Immature natural killer cell (primary cell): ENCODE measurements around the gene SNX9. TPM values are rescaled to one million over a fixed set of nuclear protein-coding genes. Genes with fewer than 3 reads are reported as not detected.

Source experiments
- DNase-seq, 3 donors: peaks; one replicate each; pipeline ENCODE4 v3.0.0; 2022; ENCODE audit warnings: mixed read lengths in 1 of 3
- H3K27ac Mint-ChIP-seq, 6 donors: one replicate each; pipeline ENCODE4 v1.8.0; 2020; ENCODE audit warnings: mixed read lengths in 6 of 6, mild to moderate bottlenecking in 5 of 6, inconsistent platforms in 4 of 6, moderate library complexity in 3 of 6
- H3K27me3 Mint-ChIP-seq, 3 donors: one replicate each; pipeline ENCODE4 v1.8.0; 2020 to 2021; ENCODE audit warnings: low read depth in 3 of 3, mild to moderate bottlenecking in 3 of 3, mixed read lengths in 3 of 3, moderate library complexity in 3 of 3, inconsistent platforms in 1 of 3
- H3K36me3 Mint-ChIP-seq, 3 donors: one replicate each; pipeline ENCODE4 v1.8.0; 2020; ENCODE audit warnings: mixed read lengths in 3 of 3, inconsistent platforms in 2 of 3, mild to moderate bottlenecking in 2 of 3
- H3K4me1 Mint-ChIP-seq, 2 donors: one replicate each; pipeline ENCODE4 v1.8.0; 2020; ENCODE audit warnings: inconsistent platforms in 2 of 2, mild to moderate bottlenecking in 2 of 2, mixed read lengths in 2 of 2, moderate library complexity in 1 of 2
- H3K4me3 Mint-ChIP-seq, 5 donors: one replicate each; pipeline ENCODE4 v1.8.0; 2020; ENCODE audit warnings: mild to moderate bottlenecking in 5 of 5, mixed read lengths in 5 of 5, inconsistent platforms in 3 of 5, moderate library complexity in 3 of 5
- H3K9me3 Mint-ChIP-seq, 6 donors: one replicate each; pipeline ENCODE4 v1.8.0; 2020; ENCODE audit warnings: mild to moderate bottlenecking in 6 of 6, mixed read lengths in 6 of 6, inconsistent platforms in 4 of 6, moderate library complexity in 3 of 6
- polyA plus RNA-seq, 3 donors: library from polyadenylated mRNA; unstranded; fragments of 300-500 nt; fragmentation: Illumina TruSeq; gene quantifications; one replicate each; pipeline ENCODE4 v1.2.3, GENCODE V29; 2021

SNX9 gene
- polyA plus RNA-seq, 3 donors from 2014 or later, result 3.4 to 6.7 (median 5.5) TPM

GRCh38 chr6:157985378-157986155, 162.5 kb downstream of the SNX9 start:
- peak overlapping the region; percentile 71 to 83 (median 75) for H3K4me3 Mint-ChIP-seq
- H3K27ac Mint-ChIP-seq, result peak overlapping the region in 4 of 6 donors; percentile 6 to 66 (median 49)
- H3K4me1 Mint-ChIP-seq, result peaks cover 58 to 69% of the 10 kb centered on the region in 2 donors
- H3K9me3 Mint-ChIP-seq, result no peaks in the 10 kb centered on the region
- DNase-seq, result no peak
- peaks cover 0 to 5% (median 4%) of the 10 kb centered on the region in 3 donors for H3K27me3 Mint-ChIP-seq
- H3K36me3 Mint-ChIP-seq, result no peaks in the 10 kb centered on the region

- no peaks in the 10 kb centered on the region for H3K9me3 Mint-ChIP-seq
- no peaks in the 10 kb centered on the region for H3K27me3 Mint-ChIP-seq
- no peaks in the 10 kb centered on the region for H3K36me3 Mint-ChIP-seq
- H3K4me3 Mint-ChIP-seq, result no peak overlapping the region
- H3K27ac Mint-ChIP-seq, result peak overlapping the region in 3 of 6 donors; percentile 10 to 60 (median 20)
- no peak for DNase-seq
- peaks cover 48 to 72% of the 10 kb centered on the region in 2 donors for H3K4me1 Mint-ChIP-seq
Measured at GRCh38 chr6:157987788-157988699, 165.0 kb downstream of the SNX9 start.

- Mint-ChIP-seq H3K9me3 (no peaks in the 10 kb centered on the region), H3K4me1 (peaks cover 43 to 71% of the 10 kb centered on the region in 2 donors), H3K36me3 (no peaks in the 10 kb centered on the region), H3K27ac (peak overlapping the region in 3 of 6 donors; percentile 3 to 67 (median 10)), H3K27me3 (no peaks in the 10 kb centered on the region), H3K4me3 (no peak overlapping the region)
- DNase-seq, result no peak
Measured at GRCh38 chr6:157988700-157989063, 165.6 kb downstream of the SNX9 start.

- H3K4me1 Mint-ChIP-seq, result peaks cover 35 to 71% of the 10 kb centered on the region in 2 donors
- DNase-seq, result no peak
Measured at GRCh38 chr6:157989541-157990289, 166.7 kb downstream of the SNX9 start.

GRCh38 chr6:157990321-157991066, 167.4 kb downstream of the SNX9 start:
- Mint-ChIP-seq H3K9me3 (no peaks in the 10 kb centered on the region), H3K4me1 (peaks cover 28 to 71% of the 10 kb centered on the region in 2 donors), H3K27me3 (no peaks in the 10 kb centered on the region), H3K4me3 (peak overlapping the region; percentile 49 to 76 (median 71)), H3K27ac (peak overlapping the region; percentile 22 to 90 (median 72)), H3K36me3 (no peaks in the 10 kb centered on the region)
- DNase-seq, result no peak

More at GRCh38 chr6:157989541-157990289, 166.7 kb downstream of the SNX9 start:
- Mint-ChIP-seq H3K27me3 (no peaks in the 10 kb centered on the region), H3K9me3 (no peaks in the 10 kb centered on the region), H3K4me3 (peak overlapping the region in 2 of 5 donors; percentile 71 to 76), H3K36me3 (no peaks in the 10 kb centered on the region), H3K27ac (peak overlapping the region in 2 of 6 donors; percentile 55 to 60)

- Mint-ChIP-seq H3K4me1 (peaks cover 26 to 71% of the 10 kb centered on the region in 2 donors), H3K36me3 (no peaks in the 10 kb centered on the region), H3K27ac (peak overlapping the region in 2 of 6 donors; percentile 60 to 90), H3K4me3 (peak overlapping the region in 2 of 5 donors; percentile 49 to 74), H3K9me3 (no peaks in the 10 kb centered on the region), H3K27me3 (peaks cover 0 to under 1% (median 0%) of the 10 kb centered on the region in 3 donors)
- no peak for DNase-seq
Measured at GRCh38 chr6:157991067-157991432, 168.0 kb downstream of the SNX9 start.

- H3K27ac Mint-ChIP-seq, result no peak overlapping the region
- DNase-seq, result no peak
- peaks cover 0 to 2% (median 0%) of the 10 kb centered on the region in 3 donors for H3K27me3 Mint-ChIP-seq
- no peaks in the 10 kb centered on the region for H3K36me3 Mint-ChIP-seq
- no peak overlapping the region for H3K4me3 Mint-ChIP-seq
- no peaks in the 10 kb centered on the region for H3K9me3 Mint-ChIP-seq
- peaks cover 31 to 77% of the 10 kb centered on the region in 2 donors for H3K4me1 Mint-ChIP-seq
Measured at GRCh38 chr6:157993076-157993475, 170.0 kb downstream of the SNX9 start.

GRCh38 chr6:157994125-157994795, 171.2 kb downstream of the SNX9 start:
- H3K27ac Mint-ChIP-seq, result no peak overlapping the region
- DNase-seq, result no peak
- no peak overlapping the region for H3K4me3 Mint-ChIP-seq
- no peaks in the 10 kb centered on the region for H3K9me3 Mint-ChIP-seq
- H3K27me3 Mint-ChIP-seq, result peaks cover 0 to 2% (median 0%) of the 10 kb centered on the region in 3 donors
- no peaks in the 10 kb centered on the region for H3K36me3 Mint-ChIP-seq
- peaks cover 25 to 69% of the 10 kb centered on the region in 2 donors for H3K4me1 Mint-ChIP-seq

Other genes with a start within 250 kb of the SNX9 start
- gene SYNJ2, start 158.6 kb downstream of the SNX9 start, polyA plus RNA-seq, result 10 to 100 TPM in 2 of 3 donors, 1 to 10 TPM in 1; 8.7 to 22.0 (median 12.5) TPM